GM20431 (cell line): ENCODE data around the gene OTUD3.
"Not testable (repeated sequence)": the region's sequence is repeated elsewhere in the genome, so short reads cannot be mapped to it uniquely, and the experiment has no call there.

Experiments
- in situ Hi-C: fragments of 300-500 bp; cut with MseI, MboI; formaldehyde crosslinking; loops from one replicate; pipeline ENCODE4 v1.15.0; 2020; ENCODE audit warnings: low sequenced_read_pairs; ENCODE audit not compliant: unreplicated experiment

Gene OTUD3, protein sequence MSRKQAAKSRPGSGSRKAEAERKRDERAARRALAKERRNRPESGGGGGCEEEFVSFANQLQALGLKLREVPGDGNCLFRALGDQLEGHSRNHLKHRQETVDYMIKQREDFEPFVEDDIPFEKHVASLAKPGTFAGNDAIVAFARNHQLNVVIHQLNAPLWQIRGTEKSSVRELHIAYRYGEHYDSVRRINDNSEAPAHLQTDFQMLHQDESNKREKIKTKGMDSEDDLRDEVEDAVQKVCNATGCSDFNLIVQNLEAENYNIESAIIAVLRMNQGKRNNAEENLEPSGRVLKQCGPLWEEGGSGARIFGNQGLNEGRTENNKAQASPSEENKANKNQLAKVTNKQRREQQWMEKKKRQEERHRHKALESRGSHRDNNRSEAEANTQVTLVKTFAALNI

DNA sequence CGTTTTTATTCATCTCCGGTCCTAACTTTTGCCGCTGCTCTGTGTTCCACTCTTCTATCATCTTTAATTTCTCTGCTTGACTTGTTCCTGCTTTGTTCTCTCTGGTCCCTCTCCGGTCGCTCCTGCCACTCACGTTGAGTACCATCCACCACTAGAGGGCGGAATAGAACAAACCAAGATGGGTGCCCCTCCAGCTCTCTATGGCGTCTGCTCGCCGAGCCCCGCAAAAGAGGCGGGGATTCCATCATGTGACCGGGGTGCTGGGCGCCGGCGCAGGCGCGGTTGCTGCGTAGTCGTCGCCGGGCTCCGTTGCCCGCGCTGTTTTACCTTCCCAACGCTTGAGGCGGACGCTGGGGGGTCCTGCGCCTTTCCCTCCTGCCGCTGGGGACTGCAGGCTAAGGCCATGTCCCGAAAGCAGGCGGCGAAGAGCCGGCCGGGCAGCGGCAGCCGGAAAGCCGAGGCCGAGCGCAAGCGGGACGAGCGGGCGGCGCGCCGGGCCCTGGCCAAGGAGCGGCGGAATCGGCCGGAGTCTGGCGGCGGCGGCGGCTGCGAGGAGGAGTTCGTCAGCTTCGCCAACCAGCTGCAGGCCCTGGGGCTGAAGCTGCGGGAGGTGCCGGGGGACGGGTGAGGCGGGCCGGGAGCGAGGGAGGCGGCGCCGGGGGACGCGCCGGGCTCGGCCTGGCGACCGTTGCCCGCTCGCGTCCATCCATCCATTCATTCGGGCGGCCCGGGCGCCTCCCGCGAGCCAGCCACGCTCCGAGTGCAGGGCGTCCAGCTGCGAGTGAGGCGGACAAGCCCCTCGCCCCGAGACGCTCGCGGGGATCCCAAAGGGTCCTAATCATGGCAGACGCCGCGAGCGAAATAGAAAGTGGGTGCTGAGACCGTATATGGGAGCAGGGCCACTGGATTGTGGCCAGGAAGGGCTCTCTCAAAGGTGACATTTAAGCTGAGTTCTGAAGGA lies at the start of gene OTUD3:
OTUD3 (plus strand) TSS at position 285 of the 961 bp plus-strand sequence; CDS start at position 404, 119 bp downstream.
- in situ Hi-C loops = no loop called here

DNA sequence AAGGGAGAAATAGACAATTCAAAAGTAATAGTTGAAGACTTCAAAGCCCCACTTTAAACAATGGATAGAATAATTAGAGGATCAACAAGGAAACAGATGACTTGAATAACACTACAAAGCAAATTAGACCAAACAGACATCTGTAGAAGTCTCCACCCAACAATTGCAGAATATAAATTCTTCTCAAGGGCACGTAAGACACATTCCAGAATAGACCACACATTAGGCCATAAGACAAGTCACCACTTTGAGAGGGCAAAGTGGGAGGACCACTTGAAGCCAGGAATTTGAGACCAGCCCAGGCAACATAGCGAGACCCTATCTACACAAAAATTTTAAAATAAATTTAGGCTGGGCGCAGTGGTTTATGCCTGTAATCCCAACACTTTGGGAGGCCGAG lies 46.6 kb upstream of the OTUD3 start:
- in situ Hi-C loops = no loop called here

DNA sequence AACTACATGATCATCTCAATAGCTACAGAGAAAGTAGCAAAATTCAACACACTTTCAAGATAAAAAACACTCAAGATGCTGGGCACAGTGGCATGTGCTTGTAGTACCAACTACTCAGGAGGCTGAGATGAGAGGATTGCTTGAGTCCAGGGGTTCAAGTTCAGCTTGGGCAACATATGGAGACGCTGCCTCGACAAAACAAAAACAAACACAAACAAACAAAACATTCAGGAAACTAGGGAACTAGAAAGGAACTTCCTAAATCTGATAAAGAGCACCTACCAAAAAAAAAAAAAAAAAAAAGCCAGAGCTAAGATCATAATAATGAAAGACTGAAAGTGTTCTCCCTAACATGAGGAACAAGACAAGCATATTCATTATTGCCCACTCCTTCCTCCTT lies 44.3 kb upstream of the OTUD3 start:
- in situ Hi-C loops = no loop called here

DNA sequence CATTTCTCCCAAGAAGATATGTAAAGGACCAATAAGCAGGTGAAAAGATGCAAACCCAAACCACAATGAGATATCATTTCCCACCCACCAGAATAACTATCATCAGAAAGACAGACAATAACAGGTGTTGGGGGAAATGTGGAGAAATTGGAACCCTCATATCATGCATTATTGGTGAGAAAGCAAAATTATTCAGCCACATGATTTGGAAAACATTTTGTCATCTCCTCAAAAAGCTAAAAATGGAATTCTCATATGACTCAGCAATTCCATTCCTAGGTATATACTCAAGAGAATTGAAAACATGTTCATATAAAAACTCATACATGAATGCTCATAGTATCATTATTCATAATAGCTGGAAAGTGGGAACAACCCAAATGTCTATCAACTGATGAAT lies 42.0 kb upstream of the OTUD3 start:
- in situ Hi-C loops = no loop called here

DNA sequence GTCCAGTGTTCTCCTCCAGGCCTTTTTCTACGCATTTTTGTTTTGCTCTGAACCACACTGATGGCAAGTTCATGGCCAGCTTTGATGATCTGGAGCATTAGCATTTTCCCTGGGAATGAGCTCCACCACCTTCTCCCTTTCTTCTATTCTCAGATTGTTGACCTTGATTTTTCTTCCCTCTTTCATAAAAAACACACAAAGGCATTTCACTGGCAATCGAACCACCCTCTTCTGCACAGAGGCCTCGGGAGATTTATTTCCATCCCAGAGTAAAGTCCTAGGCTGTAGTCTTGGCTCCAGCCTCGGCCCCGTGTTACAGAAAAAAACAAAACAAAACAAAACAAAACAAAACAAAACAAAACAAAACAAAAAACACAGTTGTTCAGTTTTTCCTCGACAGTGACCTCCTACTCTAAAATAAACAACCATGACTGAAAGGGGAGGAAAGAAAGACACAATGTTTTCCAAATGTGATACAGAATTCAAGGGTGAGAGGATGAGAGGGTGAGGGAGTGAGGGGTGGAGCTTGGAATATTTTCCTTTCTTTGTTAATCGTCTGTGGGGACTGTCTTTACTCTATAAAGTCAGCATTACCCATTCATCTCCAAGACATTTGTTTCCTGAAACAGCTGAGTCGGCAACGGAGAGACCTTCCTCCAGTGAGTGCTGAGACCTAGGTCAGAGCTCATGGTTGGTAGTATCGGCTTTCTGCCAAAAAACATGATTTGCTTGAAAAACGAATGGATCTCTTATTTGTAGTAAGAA lies 37.3 kb upstream of the OTUD3 start:
- in situ Hi-C loops = no loop called here

DNA sequence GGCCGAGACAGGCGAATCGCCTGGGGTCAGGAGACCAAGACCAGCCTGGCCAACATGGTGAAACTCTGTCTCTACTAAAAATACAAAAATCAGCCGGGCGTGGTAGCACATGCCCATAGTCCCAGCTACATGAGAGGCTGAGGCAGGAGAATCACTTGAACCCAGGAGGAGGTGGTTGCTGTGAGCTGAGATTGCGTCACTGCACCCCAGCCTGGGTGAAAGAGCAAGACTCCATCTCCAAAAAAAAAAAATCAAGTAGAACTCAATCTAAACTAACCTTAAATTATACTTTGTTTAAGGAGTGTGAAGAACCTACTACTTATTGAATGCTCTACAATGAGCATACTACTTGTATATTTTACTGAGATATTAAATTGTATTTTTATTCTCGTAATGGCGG lies 36.6 kb upstream of the OTUD3 start:
- in situ Hi-C loops = no loop called here

DNA sequence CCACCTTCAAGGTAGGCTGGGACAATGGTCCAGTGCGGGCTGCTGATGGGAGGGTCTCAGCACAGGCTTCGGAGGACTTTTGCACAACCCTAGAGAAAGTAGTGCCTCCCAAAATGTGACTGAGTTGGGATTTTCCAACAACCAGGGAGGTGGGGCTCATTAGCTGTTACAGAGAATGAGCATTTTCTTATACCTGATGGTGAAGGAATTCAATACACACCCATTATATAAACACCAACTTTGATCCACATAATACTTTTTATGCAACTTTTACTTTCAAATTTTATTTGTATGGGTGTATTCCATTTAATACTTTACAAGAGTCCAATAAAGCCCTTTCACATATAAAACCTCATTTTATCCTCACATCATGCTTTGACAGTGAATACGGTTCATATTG lies 35.9 kb upstream of the OTUD3 start:
- in situ Hi-C loops = no loop called here

DNA sequence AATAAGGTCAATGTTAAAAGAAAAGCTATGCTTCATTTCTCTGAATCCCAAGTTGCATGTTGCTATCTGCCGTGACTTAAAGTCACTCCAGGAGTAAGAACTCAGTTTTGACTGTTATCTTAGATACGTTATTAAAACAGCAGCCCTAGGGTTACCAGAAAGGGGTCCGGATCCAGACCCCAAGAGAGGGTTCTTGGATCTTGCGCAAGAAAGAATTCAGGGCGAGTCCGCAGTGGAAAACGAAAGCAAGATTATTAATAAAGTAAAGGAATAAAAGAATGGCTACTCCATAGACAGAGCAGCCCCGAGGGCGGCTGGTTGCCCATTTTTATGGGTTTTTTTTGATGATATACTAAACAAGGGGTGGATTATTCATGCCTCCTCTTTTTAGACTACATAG lies 34.9 kb upstream of the OTUD3 start:
- in situ Hi-C loops = not testable (repeated sequence)

DNA sequence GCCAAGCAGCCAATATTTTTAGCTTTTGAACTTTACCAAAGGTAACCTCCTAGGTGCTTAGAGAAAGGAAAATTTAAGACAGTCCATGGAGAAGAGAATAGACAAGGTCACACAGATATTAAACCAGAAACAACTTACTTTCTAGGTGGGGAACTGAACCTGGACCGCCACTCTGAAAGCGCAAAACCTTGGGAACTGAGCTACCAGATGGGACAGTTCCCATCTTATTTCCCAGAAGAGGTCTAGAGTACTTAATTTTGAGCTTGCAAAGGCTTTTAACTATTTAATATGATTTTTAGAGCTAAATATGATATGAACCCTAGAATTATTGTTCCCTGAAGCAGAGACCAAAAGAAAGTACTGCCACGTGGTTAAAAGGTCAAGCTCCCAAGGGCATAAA lies 32.9 kb upstream of the OTUD3 start:
- in situ Hi-C loops = not testable (repeated sequence)

DNA sequence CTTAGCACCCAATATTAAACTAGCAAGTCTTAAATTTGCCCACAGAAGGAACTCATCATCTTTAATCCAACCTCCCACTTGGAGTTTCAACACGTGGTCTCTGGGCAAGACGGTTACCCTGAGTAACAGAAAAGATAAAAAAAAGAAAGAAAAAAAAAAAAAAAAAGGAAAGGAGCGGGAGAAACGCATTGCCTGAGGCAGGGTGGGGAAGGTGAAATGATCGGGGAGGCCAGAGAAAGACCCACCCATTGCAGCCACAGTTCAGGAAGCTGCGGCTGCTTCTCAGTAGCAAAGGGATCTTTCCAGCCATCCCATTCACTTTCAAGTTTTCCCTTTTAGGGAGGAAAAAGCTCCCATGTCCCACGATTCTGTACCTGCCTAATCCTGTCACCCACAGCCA lies 32.0 kb upstream of the OTUD3 start:
- in situ Hi-C loops = no loop called here

DNA sequence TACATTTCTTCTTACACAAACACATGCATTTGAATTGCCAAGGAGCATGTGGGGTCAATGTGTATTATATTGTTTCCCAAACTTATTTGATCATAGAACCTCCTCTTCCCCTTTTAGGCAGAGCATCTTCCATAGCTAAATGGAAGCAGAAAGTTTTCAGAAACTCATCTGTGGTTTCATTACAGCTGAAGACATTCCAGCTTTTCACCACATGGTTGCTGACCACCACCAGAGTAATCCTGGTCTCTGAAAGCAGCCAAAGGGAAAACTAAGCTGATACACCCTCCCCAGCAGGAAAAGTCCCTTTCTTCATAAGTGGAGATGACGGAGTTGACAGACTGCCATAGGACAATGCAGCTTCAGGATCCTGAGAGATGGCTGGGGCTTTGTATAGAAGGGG lies 30.2 kb upstream of the OTUD3 start:
- in situ Hi-C loops = no loop called here

DNA sequence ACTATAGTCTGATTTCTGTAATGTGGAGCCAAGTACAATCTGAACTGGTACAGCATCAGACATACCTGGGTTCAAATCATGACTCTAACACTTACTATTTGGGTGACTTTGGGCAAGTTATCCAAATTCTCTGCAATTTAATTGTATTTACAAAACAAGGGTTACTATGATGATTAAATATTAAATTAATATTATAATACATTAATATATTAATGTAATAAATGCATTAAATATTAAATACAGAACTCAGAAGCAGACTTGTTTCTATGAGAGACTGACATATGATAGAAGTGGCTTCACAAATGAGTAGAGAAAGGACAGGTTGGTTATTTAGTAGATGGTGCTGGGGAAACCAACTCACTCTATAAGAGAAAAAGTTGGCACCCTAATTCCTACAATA lies 27.3 kb upstream of the OTUD3 start:
- in situ Hi-C loops = no loop called here

DNA sequence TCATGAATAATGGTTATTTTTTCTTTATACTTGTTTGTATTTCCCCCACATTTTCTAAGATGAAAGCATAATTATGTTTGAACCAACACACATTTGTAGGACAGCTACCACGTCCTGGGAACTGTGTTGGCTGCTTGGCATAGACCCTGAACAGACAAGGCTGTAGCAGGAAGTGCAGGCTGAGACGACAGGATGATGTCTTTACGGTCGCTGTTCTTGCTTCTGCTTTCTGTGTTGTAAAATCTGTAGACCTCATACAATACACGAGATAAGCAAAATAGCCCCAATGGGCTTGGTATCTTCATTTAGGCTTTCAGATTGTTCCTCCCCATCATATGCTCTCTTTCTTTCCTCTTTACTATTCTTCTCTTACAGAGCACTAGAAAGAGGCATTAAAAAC lies 23.3 kb upstream of the OTUD3 start:
- in situ Hi-C loops = no loop called here

DNA sequence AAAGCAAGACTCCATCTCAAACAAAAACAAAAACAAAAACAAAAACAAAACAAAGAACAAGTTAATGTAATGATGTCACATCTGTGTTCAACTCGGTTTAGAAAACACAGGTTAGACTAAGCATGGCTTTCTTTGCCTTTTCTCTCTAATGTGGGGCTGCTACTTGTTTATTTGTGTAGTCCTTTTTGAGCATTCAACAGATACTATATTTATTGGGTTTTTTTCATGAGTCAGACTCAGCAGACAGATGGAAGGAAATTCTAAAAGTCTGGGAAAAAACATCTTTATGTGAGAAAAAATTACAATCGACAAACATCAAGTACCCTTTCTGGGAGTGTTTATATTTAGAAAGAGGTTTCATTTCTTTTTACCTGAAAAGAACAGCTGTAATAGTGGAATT lies 22.3 kb upstream of the OTUD3 start:
- in situ Hi-C loops = no loop called here

DNA sequence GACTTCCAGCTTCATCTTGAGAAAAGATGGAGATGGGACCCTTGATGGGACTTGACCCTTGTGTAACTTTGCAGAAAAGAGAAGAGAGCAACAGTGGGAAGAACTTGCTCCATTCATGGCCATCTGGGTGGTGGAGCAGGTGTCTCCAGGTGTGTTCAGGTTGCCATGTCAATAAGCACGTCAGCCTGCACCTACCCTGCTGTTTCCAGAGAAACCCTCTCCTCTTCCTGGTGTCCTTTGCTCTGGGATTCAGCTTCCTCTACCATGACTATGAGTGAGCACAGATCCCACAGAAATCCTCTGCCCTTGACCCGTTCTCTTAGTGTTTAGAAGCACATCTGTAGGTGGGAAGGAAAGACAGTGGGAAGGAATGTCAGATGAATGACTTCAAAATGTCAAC lies 21.8 kb upstream of the OTUD3 start:
- in situ Hi-C loops = no loop called here

DNA sequence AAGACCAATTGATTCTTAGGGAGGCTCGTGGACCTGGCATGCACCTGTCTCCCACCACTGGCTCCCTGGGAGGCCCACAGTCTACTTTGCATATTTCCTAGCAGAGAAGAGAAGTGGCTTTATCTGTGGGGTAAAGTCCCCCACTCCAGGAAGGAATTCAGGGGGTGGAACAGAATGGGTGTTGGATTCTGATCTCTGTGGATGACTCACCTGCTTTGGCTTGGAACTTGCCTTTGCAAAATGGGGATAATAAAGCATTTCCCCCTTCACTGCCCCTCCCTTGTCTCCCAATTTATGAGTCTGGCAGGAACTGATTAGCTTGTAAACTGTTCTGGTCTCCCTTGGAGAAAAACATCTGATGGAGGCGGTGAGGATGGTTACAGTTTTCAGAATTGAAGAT lies 21.2 kb upstream of the OTUD3 start:
- in situ Hi-C loops = no loop called here

DNA sequence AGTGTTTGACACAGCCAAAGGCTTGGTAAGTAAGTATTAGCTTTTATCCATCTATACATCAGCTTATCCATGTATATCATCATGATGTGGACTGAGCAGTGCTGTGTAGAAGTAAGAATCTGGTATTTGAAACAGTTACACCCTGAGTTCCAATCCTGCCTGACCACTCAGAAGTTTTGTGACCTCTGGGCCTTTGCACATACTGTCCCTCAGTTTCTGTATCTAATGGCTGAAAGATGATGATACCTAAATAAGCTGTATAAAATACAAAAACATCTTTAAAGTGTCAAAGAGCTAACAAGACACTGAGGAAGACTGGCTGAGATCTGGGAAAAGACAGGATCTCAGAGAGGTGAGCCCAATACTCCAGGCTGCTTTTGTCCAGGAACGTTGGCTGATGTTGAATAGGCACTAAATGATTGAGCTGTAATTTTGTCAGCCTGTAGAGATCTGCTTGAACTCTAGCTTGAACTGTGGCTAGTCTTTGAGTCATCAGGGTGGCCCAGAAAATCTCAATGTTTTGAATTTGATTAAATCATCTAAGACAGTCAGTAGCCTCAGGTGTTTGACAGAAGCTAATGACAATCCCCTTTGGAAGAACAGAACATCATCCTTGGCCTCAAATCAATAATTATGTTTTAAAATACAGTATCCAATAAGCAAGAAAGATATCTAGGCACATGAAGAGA lies 20.2 kb upstream of the OTUD3 start:
- in situ Hi-C loops = no loop called here

DNA sequence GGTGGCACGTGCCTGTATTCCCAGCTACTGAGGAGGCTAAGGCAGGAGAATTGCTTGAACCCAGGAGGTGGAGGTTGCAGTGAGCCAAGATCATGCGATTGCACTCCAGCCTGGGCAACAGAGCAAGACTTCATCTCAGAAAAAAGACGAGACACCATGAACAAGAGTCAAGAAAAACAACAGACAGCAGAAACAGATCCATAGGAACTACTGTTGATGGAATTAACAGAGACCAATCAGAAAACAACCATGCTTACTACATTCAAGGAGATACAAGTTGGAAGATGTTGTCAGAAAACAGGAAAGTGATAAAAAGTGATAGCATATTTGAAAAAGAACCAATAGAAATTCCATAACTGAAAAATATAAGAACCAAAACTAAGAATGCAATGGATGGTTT lies 19.3 kb upstream of the OTUD3 start:
- in situ Hi-C loops = no loop called here

DNA sequence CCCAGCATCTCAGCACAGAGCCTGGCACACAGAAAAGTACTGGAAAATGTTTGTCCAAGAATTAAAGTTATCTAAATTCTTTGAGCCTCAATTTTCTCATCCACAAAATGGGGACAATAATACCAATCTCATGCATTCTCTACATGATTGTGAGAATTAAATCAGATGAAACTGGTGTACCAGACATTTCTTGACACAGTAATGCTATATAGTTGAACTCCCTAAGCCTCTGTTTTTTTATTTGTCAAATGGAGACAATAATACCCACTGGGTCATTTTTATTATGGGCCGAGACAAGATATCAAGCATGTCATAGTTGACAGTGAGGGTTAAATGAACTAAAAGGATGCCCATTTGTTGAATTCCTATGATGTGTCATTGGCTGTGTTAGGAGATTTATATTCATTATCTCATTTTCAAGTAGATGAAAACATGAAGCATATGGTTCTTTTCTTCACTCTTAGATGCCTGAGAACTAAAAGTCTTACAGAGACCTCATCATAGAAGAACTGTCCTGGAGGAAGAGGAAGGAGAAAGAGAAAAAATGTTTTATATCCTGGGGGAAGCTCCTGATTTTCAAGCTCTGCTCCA lies 17.5 kb upstream of the OTUD3 start:
- in situ Hi-C loops = no loop called here

DNA sequence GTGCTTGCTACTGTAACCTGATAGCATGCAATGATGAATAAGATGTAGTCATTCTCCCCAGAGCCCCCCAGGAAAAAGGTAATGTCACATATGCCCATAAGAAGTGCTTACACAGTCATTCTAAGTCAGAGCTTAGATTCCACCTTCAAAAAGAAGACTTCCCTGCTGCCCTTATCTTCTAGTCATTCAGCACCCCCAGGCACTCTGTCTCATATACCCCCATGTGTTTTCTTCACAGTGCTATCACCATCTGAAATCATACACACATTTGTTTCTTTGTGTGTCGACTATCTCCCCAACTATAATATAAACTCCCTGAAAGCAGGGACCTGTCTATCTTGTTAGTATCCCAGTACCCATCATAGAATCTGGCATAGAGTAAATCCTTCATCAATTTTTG lies 16.2 kb upstream of the OTUD3 start:
- in situ Hi-C loops = no loop called here
